ENCODE data around the gene TENT4A.
"Not testable (repeated sequence)": the region's sequence is repeated elsewhere in the genome, so short reads cannot be mapped to it uniquely, and the experiment has no call there.

TENT4A gene

DNA sequence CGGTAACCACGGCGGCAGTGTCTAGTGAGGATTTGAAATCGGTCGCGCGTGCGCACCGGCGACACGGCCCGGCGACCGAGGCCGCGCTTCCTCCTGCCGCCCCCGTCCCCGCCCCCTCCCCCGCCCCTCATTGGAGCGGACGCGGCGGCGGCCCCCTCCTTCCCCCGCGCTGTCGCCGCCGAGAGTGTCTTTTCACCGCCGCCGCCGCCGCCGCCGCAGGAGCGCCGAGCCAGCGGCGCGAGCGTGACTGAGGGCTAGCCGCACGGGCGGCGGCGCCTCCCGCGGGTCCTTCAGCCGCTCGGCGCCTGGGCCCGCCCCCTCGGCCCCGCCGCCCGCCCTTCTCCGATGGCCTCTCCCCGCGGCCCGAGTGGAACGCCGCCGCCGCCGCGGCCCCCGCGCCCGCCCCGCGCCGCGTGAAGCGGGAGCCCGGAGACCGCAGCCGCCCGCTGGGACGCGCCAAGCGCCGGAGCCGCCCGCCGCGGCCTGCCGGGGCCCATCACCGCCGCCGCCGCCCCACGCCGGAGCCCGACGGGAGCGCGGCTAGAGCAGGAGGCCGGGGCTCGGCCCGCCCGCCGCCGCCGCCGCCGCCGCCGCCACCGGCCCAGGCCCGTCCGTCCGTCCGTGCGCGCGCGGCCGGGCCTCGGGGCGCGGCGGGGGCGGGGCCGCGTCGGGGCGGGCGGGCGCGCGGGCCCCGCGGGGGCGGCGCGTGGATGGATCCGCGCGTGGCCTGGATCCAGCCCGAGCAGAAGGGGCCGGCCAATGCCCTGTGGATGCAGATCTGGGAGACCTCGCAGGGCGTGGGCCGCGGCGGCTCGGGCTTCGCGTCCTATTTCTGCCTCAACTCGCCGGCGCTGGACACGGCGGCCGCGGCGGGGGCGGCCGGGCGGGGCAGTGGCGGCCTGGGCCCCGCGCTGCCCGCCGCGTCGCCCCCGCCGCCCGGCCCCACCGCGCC, at the start of gene TENT4A:
TENT4A (plus strand) TSS at position 159 of the 952 bp plus-strand sequence; CDS start at position 711, 552 bp downstream.
- DNase-seq = no peak

DNA sequence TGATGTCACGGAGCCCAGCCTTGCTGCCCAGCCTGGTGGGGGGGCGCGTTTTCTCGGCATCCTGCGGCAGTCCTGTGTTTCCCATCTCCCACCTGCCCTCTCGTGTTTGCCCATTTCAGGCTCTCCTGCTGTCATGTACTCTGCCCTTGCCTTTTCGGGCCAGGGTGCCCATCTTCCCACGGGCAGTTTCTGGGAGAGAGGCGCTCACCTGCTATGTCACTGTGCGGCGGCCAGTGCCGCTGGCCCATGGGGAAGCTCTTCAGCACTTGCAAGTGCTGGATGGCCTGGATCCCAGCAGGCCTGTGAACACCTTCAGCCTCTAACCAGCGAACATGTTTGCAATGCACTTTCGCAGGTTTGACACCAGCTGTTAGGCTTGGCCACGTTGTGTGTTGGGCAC, 46.5 kb upstream of the TENT4A start:
- DNase-seq = no peak

DNA sequence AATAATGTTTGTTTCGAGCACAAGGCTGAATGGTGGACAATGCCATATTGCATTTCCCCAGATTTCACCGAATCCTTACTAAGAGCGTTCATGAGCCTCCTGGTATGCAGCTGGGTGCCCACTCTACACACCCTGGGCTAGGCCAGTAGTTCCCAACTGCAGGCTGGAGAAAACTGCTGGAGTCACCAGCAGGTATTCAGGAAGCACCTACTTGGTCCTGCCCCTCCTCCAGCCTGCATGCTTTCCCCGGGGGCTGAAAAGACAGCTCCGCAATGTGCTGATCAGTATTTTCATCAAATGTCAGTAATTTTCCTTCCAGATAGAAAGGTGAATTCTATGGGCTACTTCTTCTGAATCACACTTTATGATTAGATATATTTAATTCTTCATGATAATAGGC, 45.6 kb upstream of the TENT4A start:
- no peak for DNase-seq

DNA sequence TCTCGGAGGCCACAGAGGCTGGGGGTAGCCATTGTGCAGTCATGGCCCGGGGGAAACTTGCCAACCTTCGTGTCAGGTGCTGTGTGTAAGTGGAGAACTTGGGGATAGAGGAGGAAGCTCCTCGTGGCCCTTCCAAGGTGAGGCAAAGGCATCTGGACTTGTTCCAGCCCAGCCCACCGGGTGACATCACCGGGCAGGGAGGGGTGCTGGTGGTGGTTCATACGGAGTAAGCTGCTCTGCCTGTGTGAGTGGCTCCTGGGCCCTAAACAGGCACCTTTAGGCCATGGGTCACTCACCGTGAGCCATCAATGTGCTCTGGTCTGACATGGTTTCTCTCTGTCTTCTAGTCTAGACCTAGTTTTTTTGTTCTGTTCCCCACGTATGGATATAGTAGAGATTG, 44.5 kb upstream of the TENT4A start:
- DNase-seq = not testable (repeated sequence)

DNA sequence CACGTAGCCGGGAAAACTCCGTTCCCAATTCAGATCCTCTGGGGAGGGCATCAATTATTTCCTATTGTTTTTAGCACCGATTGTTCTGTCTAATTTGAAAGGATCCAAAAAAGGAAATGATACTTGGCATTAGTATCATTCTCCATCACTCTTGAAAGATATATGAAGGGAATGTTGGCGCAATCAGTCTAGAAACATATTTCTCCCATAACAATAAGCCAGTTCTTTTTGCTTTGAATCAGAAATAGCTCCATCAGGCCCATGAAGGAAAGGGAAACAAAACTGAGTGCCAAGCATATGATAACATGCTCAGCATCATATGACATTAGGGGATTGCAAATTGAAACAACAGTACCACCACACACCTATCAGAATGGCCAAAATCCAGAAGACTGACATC, 40.2 kb upstream of the TENT4A start:
- DNase-seq = no peak

DNA sequence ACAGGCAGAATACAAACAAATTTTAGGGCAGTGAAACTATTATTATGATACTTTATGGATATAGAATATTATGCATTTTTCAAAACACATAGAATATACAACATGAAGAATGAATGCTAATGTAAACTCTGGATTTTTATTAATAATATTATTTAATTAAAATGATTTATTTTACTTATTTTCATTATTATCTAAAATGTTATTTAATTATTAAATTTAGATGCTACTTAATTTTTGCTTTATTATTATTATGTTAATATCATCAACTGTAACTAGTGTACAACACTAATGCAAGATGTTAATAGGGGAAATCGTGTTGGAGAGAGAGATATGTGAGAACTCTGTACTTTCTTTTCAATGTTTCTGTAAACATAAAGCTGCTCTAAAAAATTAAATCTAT, 39.3 kb upstream of the TENT4A start:
- DNase-seq = no peak

DNA sequence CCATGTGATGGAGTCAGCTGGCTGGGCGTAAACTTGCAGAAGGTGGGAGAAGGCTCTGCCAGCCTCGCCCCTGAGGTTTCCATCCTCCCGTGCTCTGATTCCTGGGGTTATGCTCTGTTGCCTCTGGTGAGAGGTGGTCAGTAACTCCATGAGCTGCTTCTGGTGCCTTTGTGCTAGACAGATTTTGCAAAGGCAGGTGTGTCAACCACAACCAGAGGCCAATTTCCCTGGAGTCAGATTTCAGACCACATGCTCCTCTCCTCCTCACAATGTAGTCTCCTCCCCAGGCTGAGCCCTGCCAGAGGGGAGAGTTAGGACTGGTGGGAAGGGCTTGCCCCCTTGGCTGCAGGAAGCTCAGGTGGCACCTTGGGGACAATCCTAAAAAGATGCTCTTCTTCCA, 38.8 kb upstream of the TENT4A start:
- no peak for DNase-seq

DNA sequence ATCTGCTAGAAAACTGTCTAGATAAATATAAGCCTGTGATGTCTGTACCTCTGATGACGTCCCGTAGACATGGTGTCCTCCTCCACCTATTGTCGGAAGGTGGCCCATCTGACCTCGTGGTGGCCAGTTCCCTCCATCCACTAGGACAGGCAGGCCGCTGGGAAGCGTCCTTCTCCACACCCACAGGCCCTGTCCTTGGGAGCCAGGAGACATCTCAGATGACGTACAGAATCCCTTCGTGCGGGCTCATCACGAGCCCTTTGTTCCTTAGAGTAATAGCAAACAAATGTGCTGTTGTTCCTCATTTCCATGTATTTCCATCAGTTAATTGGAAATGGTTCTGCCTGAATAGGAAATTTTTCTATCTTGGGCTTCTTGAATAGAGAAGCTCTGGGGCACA, 38.3 kb upstream of the TENT4A start:
- DNase-seq = no peak

DNA sequence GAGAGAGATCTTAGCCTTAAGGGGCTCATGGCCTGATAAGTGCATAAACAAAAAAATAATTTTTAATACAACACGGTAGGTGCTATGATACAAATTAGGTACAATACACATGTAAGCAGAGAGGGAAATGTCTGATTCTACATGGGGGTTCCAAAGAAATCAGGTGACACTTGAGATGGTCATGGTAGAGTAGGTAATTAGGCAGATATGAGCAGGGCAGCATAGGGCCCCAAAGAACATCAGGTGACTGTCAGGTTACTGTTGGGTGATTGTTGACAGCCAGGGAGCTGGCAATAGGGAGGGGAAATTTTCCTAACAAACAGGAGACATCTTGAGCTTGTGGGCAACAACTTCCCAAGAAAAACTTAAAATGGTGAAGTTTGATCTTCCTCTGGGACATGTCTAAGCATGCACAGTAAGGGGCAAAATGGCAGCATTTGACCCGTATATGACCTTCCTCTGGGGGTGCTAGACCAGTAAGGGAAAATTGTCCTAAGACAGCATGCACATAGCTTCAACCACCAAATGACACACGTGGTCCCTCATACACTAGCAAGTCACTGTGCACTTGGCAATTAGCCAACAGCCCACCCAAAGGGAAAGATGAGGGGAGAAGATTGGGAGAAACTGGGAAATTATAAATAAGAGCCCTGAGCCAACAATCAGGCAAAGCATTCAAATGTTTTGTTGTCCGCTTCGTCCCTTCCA, 37.3 kb upstream of the TENT4A start:
- no peak for DNase-seq

DNA sequence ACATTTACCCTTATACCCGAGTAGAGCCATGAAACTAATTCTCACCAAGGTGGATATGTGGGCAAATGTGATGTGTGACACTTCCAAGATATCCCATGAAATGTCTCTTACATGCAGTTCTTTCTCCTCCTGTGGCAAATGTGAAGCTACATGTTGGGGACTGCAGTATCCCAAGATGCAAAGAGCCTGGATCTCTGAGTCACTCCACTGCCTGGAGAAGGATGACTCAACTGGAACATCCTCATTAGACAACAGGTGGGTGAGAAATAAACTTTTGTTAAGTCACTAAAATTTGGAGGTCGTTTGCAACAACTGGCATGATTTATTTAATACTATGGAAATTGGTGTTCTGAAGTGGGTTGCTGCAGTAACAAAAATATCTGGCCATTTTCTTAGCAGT, 36.5 kb upstream of the TENT4A start:
- no peak for DNase-seq

DNA sequence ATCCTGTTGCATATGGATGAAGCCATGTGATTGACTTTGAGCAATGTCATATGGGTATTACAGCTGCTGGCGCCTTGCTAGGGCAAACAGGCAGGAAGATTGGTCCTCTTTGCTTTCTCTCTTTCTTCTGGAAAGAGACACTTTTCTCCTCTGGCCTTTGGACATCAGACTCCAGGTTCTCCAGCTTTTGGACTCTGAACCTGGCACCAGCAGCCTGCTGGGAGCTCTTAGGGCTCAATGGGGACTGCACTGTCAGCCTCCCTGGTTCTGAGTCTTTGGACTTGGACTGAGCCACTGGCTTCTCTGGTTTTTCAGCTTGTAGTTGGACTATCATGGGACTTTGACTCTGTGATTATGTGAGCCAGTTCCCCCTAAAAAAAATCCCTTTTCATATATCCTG, 34.8 kb upstream of the TENT4A start:
- no peak for DNase-seq

DNA sequence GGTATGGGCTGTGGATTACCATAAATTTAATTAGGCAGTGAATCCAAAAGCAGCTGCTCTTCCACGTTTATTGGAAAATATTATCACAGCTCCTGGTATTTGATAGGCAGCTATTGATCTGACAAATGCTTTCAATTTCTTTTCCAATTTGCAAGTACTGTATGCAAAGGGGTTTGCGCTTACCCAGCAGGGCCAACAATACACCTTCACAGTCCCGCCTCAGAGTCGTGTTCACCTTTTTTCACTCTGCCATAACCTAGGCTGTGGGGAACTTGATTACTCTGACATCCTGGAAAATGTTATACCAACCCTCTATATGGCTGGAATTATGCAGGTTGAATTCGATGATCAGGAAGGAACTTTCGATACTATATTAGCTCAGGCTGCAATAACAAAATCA, 32.3 kb upstream of the TENT4A start:
- DNase-seq = no peak

DNA sequence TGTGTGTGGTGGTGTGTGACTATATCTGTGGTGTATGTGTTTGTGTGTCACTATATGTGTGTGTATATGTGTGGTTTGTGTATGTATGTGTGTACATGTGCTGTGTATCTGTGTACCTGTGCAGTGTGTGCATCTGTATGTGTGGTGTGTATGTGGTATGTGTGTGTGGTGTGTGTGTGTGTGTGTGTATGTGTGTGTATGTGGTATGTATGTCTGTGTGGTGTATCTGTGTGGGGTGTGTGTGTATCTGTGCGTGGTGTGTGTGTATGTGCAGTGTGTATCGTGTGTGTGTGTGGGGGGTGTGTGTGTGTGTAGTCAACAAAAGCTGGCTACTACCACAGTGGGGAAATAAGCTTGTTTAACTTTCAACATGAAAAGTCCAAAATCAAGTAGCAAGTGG, 31.6 kb upstream of the TENT4A start:
- DNase-seq = no peak

DNA sequence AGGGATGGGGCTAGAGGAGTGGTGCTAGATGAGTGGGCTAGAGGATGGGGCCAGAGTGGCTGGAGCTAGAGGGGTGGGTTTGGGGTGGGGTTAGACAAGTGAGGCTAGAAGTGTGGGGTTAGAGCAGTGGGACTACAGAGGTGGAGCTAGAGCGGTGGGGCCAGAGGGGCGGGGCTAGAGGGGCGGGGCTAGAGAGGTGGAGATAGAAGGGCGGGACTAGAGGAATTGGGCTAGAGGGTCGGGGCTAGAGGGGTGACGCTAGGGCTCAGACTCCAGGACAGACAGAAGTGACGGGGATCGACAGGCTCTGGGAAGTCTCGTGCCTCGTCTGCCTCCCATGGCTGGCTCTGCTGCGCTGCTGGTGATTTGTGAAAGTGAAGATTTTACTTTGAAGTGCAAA, 31.0 kb upstream of the TENT4A start:
- no peak for DNase-seq

DNA sequence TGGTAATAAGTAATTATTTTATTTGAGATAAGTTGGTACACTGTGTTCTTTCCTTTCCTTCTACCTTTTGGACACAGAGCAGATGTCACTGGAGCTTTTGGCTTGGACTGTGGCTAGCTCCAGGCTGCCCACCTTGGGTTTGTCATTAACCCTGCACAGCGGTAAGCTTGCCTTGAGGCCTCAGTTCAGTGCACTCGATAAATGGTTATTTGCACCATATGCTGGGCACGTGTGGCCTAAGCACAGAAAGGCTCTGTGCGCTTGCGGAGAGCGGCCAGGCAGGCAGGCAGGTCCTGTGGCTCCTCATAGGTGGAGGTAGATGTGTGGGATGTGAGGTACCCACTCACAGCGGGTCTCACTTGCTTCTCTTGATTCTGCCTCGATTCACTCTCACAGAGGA, 30.0 kb upstream of the TENT4A start:
- no peak for DNase-seq

DNA sequence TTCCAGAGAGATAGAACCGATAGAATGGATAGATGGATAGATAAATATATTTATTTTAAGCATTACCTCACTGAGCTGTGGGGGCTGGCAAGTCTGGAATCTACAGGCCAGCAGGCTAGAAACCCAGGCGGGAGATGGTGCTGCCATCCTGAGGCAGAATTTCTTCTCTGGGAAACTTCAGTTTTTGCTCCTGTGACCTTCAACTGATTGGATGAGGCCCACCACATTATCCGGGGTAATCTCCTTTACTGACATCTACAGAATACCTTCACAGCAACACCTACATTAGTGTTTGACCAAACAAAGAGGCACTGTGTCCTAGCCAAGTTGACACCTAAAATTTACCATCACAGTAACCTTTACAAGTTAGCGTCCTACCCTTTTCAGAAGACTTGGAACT, 29.2 kb upstream of the TENT4A start:
- no peak for DNase-seq

DNA sequence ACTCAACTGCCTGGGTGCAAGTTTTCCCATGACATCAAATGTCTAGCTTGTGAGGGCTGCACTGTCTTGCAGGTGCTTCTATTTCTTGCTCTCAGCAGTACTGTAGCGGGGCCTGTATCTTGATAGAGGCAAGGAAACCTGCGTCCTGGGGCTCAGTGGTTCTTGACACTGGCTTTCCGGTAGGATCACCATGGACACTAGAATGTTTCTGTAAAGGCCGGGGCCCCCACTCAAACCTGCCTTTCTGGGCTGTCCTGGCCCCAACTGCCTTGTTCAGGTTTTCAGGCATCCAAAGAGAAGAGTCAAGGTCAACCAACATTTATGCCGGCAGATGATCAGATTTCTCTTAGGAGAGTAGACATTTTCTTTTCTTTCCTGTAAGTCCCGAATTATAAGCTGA, 26.7 kb upstream of the TENT4A start:
- DNase-seq = no peak

DNA sequence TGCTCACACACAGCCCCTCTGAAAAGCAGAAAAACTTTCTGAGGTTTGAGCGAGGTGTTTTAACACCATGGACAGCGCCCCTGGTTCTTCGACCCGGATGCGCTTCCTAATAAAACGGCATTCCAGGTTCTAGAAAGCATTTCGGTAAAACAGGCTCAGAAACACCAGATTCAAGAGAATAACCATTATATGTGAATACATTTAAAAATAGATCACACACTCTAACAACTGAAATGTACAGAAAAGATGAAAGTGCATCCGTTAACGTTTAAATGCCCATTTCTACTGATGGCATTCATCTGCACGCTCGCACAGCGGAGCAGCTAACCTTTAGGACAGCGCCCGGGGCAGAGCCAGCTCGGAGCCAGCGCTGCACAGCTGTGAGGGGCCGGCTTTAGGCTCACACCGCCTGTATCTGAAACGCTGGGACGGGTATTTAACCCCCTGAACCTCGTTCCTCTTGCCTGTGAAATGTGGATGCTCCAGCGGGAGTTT, 26.3 kb upstream of the TENT4A start:
- no peak for DNase-seq

DNA sequence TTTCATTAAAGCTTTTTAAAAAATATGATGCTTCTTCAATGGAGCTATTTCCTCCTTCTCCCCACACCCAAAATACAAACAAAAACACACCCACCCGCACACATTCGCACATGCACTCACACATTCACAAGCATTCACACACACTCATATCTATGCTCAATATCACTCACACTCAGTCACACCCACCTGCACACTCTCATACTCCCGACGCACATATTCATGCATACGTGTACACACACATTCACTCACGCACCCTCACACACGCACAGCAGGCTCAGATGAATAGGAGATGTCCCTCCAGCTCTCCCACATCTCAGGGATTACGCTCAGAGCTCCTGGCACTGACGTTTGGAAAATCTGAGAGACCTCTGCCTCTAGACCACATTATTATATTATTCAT, 25.7 kb upstream of the TENT4A start:
- DNase-seq = no peak

DNA sequence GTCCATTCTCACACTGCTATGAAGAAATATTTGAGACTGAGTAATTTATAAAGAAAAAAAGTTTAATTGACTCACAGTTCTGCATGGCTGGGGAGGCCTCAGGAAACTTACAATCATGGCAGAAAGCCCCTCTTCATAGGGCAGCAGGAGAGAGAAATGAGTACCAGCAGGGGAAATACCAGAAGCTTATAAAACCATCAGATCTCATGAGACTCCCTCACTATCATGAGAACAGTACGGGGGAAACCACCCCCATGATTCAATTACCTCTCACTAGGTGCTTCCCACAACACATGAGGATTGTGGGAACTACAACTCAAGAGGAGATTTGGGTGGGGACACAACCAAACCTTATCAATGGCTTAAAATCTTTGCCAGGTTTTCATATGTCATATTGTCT, 20.3 kb upstream of the TENT4A start:
- no peak for DNase-seq

DNA sequence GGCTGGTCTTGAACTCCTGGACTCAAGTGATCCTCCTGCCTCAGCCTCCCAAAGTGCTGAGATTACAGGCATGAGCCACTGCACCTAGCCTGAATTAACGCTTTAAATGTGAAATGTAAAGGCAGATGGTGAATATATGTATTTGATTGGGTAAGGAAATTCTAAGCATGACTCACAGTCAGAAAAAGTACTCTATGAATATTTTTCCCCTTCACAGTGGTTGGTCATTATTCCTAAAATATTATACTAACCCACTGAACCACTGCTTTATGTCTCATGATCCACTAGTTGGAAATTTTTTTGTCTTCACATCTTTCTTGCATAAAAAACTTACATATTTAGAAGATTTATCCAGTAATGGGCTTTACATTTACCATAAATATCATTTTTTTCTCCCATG, 14.5 kb upstream of the TENT4A start:
- no peak for DNase-seq

DNA sequence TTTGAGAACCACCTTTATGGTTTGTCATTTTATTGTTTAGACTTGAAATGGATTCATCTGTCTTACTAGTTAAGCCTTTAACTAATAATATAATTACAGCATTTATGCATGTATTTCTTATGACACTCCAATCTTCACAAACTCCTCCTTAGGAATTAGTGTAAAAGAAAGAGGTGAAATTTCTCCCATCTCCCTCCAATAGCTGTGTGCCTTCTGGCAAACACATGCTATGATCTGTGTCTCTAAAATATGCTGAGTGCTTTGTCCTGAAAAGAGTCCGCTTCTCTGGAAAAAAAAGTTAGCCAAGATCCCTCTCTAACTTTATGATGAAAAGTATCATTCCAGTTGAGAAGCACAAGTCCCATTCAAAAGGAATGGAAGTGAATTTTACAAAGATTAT, 13.9 kb upstream of the TENT4A start:
- no peak for DNase-seq

DNA sequence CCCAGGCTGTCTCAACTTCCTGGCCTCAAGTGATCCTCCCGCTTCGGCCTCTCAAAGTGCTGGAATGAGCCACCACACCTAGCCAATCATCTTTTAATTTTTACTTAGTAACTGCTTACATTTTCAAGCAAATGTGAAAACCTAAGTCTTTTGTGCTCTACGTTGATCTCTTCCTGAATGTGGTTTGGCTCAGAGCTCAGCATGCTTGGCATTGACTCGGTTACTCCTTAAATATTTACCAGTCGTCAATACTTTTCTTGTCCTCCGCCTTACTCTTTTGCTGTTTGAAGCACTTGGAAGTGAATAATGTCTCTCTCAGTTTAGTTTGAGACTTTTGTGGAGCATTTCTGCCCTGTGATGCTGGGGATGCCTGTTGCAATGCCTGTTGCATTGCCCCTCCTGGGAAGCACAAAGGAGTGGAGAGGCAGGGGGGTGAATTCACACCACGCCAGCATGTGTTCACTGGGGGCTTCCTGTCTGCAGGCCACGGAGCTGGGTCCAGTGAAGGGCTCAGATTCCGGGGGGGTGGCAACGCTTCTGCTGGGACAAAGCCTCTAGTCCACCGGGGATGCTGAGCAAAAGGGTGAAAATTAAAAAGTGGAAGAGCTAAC, 13.1 kb upstream of the TENT4A start:
- no peak for DNase-seq
